PFSK-1 (cell line): ENCODE results near the gene GRIP1.

Source experiments
- POLR2AphosphoS5 ChIP-seq: IDR thresholded peaks from 2 replicates; pipeline ENCODE4 v1.6.1; 2012; ENCODE audit warnings: low read depth, mild to moderate bottlenecking, control low read depth, low read length, moderate library complexity
- REST ChIP-seq, 2 experiments: IDR thresholded peaks; 2 replicates each; pipeline versions ENCODE4 v1.6.1 to v1.8.0; 2011 to 2012; ENCODE audit warnings: low read depth in 2 of 2, low read length in 2 of 2, control low read depth in 1 of 2, inconsistent platforms in 1 of 2, mild to moderate bottlenecking in 1 of 2, moderate library complexity in 1 of 2; ENCODE audit not compliant: insufficient read depth in 1 of 2
- SIN3A ChIP-seq: IDR thresholded peaks from 2 replicates; pipeline ENCODE4 v1.6.1; 2012; ENCODE audit warnings: mild to moderate bottlenecking, low read length, moderate library complexity, borderline replicate concordance; ENCODE audit not compliant: insufficient read depth

DNA sequence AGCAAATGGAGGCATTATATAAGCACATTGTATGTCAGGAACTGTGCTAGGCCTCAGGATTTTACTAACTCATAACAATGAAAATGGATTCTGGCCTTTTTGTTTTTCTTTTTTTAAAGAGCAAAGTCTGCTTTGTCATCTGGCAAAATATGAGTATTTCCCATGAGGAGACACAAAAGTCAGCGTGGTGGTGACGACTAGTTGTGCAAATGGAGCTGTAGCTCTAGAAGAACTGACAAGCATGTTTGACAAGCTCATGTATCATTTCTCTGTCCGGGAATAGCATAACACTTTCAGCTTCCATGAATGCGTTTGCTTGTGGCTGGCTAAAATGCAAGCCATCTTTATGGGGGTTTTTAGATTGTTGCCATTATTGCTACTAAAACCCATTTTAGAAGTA is 248.8 kb downstream of the GRIP1 start:
- TF ChIP-seq REST (IDR thresholded peaks at IDR 0.05; ENCODE audit: insufficient read depth in 1 of 2, low read depth in 2 of 2, low read length in 2 of 2) (no peak), POLR2AphosphoS5 (no peak), SIN3A (no peak)
